T-helper 1 cell treated with Interleukin-12 subunit alpha and Interleukin-12 subunit beta and Interleukin-4 antibody, amounts not matched to agents 30 μg/mL and 1 μg/mL, for 36 hours (primary cell): ENCODE measurements around the gene KCNJ5.
A peak's percentile ranks its signal among the peaks of the same experiment; 100 is the strongest.

ENCODE experiments used
- H3K27ac Mint-ChIP-seq: one replicate; pipeline ENCODE4 v1.8.0; 2021; ENCODE audit warnings: mild to moderate bottlenecking, mixed read lengths
- H3K27me3 Mint-ChIP-seq: one replicate; pipeline ENCODE4 v1.8.0; 2021; ENCODE audit warnings: low read depth, mixed read lengths
- H3K36me3 Mint-ChIP-seq: one replicate; pipeline ENCODE4 v1.8.0; 2021; ENCODE audit warnings: low read depth, mixed read lengths
- H3K4me1 Mint-ChIP-seq: one replicate; pipeline ENCODE4 v1.8.0; 2021; ENCODE audit warnings: low read depth, mixed read lengths
- H3K4me3 Mint-ChIP-seq: one replicate; pipeline ENCODE4 v1.8.0; 2021; ENCODE audit warnings: mild to moderate bottlenecking, moderate library complexity, mixed read lengths
- H3K9me3 Mint-ChIP-seq: one replicate; pipeline ENCODE4 v1.8.0; 2021; ENCODE audit warnings: mixed read lengths

Gene KCNJ5

GRCh38 chr11:128897826-128898225 is 6.7 kb downstream of the KCNJ5 start:
- no peaks in the 10 kb centered on the region for H3K36me3 Mint-ChIP-seq
- H3K4me3 Mint-ChIP-seq, result no peak overlapping the region
- peaks cover 6% of the 10 kb centered on the region for H3K4me1 Mint-ChIP-seq
- no peaks in the 10 kb centered on the region for H3K9me3 Mint-ChIP-seq
- peaks cover 58% of the 10 kb centered on the region for H3K27me3 Mint-ChIP-seq
- no peak overlapping the region for H3K27ac Mint-ChIP-seq

GRCh38 chr11:128898580-128899344 is 7.6 kb downstream of the KCNJ5 start:
- H3K36me3 Mint-ChIP-seq, result no peaks in the 10 kb centered on the region
- peaks cover 61% of the 10 kb centered on the region for H3K27me3 Mint-ChIP-seq
- H3K4me1 Mint-ChIP-seq, result peaks cover 4% of the 10 kb centered on the region
- H3K27ac Mint-ChIP-seq, result no peak overlapping the region
- H3K4me3 Mint-ChIP-seq, result no peak overlapping the region
- H3K9me3 Mint-ChIP-seq, result no peaks in the 10 kb centered on the region

DNA sequence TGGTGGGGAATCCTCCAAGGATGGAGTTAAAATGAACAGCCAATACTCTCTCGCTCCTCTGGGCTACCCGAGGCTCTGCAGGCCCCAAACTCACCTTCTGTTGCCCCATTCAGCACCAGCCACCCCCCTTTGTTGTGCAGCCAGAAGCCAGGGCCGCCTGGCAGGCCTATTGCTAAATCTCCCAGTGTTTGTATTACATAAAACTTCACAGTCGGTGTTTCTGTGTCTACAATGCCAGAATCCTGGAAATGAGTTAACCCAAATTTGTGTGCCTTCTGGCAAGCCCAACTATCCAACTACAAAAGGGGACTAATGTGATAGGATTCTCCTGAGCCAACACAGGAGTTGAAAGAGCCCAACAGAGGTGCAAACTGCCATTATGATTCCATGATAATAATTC is 9.3 kb downstream of the KCNJ5 start:
- Mint-ChIP-seq H3K36me3 (no peaks in the 10 kb centered on the region), H3K9me3 (no peaks in the 10 kb centered on the region), H3K27me3 (peaks cover 69% of the 10 kb centered on the region), H3K4me1 (no peaks in the 10 kb centered on the region), H3K4me3 (no peak overlapping the region), H3K27ac (no peak overlapping the region)

GRCh38 chr11:128901653-128902514 is 10.7 kb downstream of the KCNJ5 start:
- Mint-ChIP-seq H3K27ac (no peak overlapping the region), H3K36me3 (no peaks in the 10 kb centered on the region), H3K4me3 (no peak overlapping the region), H3K4me1 (no peaks in the 10 kb centered on the region), H3K9me3 (no peaks in the 10 kb centered on the region), H3K27me3 (peaks cover 76% of the 10 kb centered on the region)

DNA sequence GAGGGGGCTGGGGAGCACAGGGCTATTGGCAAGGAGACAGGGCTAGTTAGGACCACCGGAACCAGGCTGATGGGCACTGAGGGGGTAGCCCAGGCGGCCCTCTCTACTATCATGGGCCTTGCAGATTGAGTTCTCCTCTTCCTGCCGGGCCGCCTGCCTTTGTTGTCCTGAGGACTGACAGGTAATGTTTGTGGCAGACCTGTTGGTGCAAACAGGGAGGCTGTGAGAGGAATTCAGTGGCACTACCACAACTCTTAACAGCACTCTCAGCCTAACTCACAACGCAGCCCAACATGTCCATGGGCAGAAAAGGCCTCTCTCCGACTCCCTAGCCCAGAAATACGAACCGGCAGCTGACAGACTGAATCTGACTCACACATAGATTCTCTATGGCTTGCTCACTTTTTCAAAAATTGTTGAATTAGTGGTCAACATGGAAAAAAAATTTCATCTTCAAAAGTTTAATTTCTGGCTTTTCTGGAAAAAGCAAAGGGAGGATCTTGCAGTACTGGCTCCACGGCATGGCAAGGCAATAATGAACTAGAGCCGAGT is 11.4 kb downstream of the KCNJ5 start:
- H3K27ac Mint-ChIP-seq, result no peak overlapping the region
- H3K9me3 Mint-ChIP-seq, result no peaks in the 10 kb centered on the region
- H3K4me3 Mint-ChIP-seq, result no peak overlapping the region
- H3K36me3 Mint-ChIP-seq, result no peaks in the 10 kb centered on the region
- H3K27me3 Mint-ChIP-seq, result peaks cover 78% of the 10 kb centered on the region
- H3K4me1 Mint-ChIP-seq, result no peaks in the 10 kb centered on the region

DNA sequence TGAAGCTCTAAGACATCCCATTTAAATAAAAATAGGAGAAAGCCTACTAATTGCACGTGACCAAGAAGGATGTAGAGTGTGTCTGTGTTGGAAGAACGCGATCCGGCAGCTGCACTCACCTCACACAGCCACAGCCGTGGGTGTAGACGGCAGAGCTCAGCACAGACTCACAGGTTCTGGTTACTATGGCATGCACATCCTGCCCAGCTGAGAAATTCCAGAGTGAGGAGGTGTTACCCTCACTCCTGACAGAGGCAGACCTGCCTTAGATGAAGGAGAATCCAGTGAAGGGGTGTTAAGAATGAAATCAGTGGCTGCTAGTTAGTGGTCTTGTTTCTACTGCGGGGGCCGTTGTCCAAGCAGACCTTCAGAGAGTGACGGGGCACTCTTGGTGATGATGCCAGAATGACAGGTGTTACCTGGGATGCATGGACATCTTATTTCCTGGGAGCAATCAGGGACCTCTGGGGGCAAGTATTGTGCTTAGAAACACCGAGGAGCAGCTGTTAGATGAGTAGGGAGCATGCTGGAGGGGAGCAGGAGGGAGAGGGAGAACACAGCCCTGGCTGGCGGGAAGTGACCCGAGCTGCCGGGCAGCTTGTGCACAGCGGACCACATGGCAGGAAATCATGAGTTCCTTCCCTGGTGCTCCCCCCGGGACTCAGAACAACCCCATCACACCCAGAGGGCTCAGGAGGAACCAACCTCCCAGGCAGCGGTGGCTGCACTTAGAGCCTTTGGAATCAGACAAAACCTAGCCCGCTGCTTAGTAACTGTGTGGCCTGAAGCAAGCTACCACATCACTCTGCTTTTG is 12.3 kb downstream of the KCNJ5 start:
- Mint-ChIP-seq H3K4me1 (no peaks in the 10 kb centered on the region), H3K9me3 (no peaks in the 10 kb centered on the region), H3K27me3 (peaks cover 80% of the 10 kb centered on the region), H3K36me3 (no peaks in the 10 kb centered on the region), H3K27ac (no peak overlapping the region), H3K4me3 (no peak overlapping the region)

GRCh38 chr11:128904303-128904655 is 13.1 kb downstream of the KCNJ5 start:
- H3K27me3 Mint-ChIP-seq, result peaks cover 80% of the 10 kb centered on the region
- H3K36me3 Mint-ChIP-seq, result no peaks in the 10 kb centered on the region
- no peak overlapping the region for H3K27ac Mint-ChIP-seq
- no peaks in the 10 kb centered on the region for H3K4me1 Mint-ChIP-seq
- no peaks in the 10 kb centered on the region for H3K9me3 Mint-ChIP-seq
- peak overlapping the region; percentile 1 for H3K4me3 Mint-ChIP-seq

DNA sequence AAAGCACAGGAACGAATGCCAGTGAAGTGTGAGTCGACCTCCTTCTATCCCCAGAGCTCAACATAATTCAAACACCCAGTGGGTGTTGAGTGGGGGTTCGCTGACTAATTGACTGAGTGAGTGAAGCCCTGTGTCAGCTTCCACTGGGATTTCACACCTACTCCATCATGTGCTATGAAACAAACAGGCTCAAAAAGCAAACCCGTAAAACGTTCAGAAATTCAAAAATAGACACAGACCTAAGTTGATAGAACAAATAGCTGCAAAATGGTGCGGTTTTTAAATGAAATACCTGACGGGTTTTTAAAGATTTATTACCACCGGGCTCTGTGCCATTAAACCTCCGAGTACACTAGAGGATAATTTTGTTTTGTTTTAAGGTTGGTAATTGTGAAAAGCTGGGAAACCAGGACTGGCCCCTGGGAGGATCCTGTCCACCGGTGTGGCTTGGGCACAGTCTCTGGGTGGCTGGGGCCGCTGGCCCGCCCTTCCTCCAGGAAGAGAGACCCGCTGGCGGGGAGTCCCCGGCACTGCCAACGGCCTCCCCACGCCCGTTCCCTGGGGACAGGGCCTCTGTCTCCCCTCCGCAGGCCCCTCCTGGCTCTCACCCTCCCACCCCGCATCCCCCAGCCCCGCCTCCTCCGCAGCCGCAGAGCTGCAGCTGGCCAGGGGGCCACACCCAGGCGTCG is 13.6 kb downstream of the KCNJ5 start:
- Mint-ChIP-seq H3K27me3 (peaks cover 84% of the 10 kb centered on the region), H3K27ac (no peak overlapping the region), H3K4me1 (no peaks in the 10 kb centered on the region), H3K9me3 (no peaks in the 10 kb centered on the region), H3K4me3 (no peak overlapping the region), H3K36me3 (no peaks in the 10 kb centered on the region)

GRCh38 chr11:128905345-128906184 is 14.4 kb downstream of the KCNJ5 start:
- H3K27ac Mint-ChIP-seq, result no peak overlapping the region
- peak overlapping the region; percentile 63 for H3K4me3 Mint-ChIP-seq
- no peaks in the 10 kb centered on the region for H3K4me1 Mint-ChIP-seq
- no peaks in the 10 kb centered on the region for H3K36me3 Mint-ChIP-seq
- H3K9me3 Mint-ChIP-seq, result no peaks in the 10 kb centered on the region
- H3K27me3 Mint-ChIP-seq, result peaks cover 86% of the 10 kb centered on the region

- H3K27me3 Mint-ChIP-seq, result peaks cover 81% of the 10 kb centered on the region
- peak overlapping the region; percentile 63 for H3K4me3 Mint-ChIP-seq
- no peaks in the 10 kb centered on the region for H3K4me1 Mint-ChIP-seq
- H3K9me3 Mint-ChIP-seq, result no peaks in the 10 kb centered on the region
- H3K27ac Mint-ChIP-seq, result no peak overlapping the region
- H3K36me3 Mint-ChIP-seq, result no peaks in the 10 kb centered on the region
These were observed 15.3 kb downstream of the KCNJ5 start for GRCh38 chr11:128906185-128907050.

DNA sequence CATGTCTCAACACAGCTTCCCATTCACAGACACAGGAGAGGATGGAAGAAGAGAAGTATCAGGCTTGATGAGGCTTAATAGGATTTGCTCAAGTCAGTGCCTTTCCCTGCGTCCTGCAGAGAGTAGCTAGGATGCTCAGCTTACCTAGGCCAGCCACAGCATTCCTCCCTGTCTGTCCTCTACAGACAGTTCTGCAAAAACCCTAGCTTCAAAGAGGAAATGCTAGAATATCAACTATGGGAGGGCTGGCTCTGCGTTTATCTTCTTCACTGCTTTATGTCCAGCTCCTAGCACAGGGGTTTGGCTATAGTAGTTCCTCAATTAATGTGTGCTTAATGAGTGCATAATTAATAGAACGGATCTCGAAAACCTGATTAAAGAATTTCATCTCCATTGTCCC is 16.4 kb downstream of the KCNJ5 start:
- Mint-ChIP-seq H3K4me1 (no peaks in the 10 kb centered on the region), H3K9me3 (no peaks in the 10 kb centered on the region), H3K27me3 (peaks cover 73% of the 10 kb centered on the region), H3K27ac (no peak overlapping the region), H3K36me3 (no peaks in the 10 kb centered on the region), H3K4me3 (no peak overlapping the region)

DNA sequence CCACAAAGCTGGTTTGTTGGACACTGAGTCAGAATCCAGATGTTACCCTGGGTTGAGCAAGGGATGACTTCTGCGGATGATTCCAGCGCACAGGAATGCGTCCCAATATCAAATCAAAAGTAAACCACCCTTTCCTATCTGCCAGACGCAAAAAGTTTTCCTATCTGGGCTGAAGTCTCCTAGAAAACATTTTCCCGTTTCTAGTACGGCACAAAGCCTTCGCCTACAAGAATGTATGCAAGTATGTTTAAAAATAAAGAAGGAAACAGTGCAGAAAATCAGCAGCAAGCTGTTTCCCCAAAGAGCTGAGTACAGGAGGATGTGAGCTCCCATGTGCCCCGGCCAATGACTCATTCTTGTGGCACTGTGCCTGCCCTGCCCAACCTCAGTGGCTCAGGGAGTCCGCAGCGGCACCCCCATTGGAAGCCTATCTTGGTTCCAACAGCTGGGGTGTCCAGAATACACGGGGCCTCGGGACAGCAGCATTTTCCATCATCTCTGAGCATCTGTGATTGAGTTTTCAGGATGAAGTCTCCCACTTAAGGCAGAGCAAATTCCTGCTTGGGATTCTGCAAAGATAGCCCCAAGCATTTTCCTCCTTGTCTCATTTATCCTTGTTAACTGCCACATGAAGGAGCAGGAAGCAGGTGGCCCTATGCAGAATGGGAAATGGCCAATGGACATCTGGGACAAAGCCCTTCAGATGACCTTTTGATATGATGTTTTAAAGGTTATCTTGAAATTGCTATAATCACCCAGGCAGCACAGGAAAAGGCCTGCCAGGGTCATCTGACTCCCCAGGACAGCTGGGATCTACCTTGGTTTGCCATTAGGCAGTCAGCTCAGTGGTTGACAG is 17.5 kb downstream of the KCNJ5 start:
- Mint-ChIP-seq H3K4me1 (no peaks in the 10 kb centered on the region), H3K36me3 (no peaks in the 10 kb centered on the region), H3K4me3 (no peak overlapping the region), H3K27me3 (peaks cover 62% of the 10 kb centered on the region), H3K9me3 (no peaks in the 10 kb centered on the region), H3K27ac (no peak overlapping the region)
